Fibroblast of lung (primary cell): ENCODE data around the gene DUOX2. TPM values are rescaled to one million over a fixed set of nuclear protein-coding genes. Genes with fewer than 3 reads are reported as not detected.

Experiments
- DNase-seq, 2 donors: peaks; one replicate each; pipeline versions ENCODE4 v3.0.0 to v3.0.0-alpha.2; 2010; ENCODE audit warnings: low read depth in 2 of 2
- H2AFZ ChIP-seq: 2 replicates; pipeline ENCODE4 v1.5.1; 2012; ENCODE audit warnings: low read length, control low read depth, inconsistent platforms
- H3K27ac ChIP-seq: 2 replicates; pipeline ENCODE4 v1.5.1; 2011; ENCODE audit warnings: low read length, control low read depth; ENCODE audit not compliant: insufficient read depth
- H3K27me3 ChIP-seq: 2 replicates; pipeline ENCODE4 v1.5.1; 2011; ENCODE audit warnings: mild to moderate bottlenecking, low read length; ENCODE audit not compliant: control insufficient read depth, insufficient read depth
- H3K36me3 ChIP-seq: 2 replicates; pipeline ENCODE4 v1.5.1; 2011; ENCODE audit warnings: low read length; ENCODE audit not compliant: control insufficient read depth, insufficient read depth
- H3K4me1 ChIP-seq: 2 replicates; pipeline ENCODE4 v1.5.1; 2011; ENCODE audit warnings: low read length; ENCODE audit not compliant: control insufficient read depth, insufficient read depth; ENCODE audit errors: extremely low read depth
- H3K4me2 ChIP-seq: 2 replicates; pipeline ENCODE4 v1.5.1; 2011; ENCODE audit warnings: low read length, control low read depth; ENCODE audit not compliant: insufficient read depth; ENCODE audit errors: extremely low read depth
- H3K4me3 ChIP-seq, 4 experiments: fragments of 200-600 bp in 1 of 4; sonication (generic) in 1 of 4; replicated peaks in 1 of 4; 2 replicates each; pipeline ENCODE4 v1.5.1; 2011 to 2016; ENCODE audit warnings: low read length in 4 of 4, low read depth in 3 of 4, mild to moderate bottlenecking in 3 of 4, control low read depth in 2 of 4, inconsistent platforms in 1 of 4, mixed read lengths in 1 of 4; ENCODE audit not compliant: insufficient read depth in 1 of 4; ENCODE audit errors: control extremely low read depth in 1 of 4
- H3K79me2 ChIP-seq: 2 replicates; pipeline ENCODE4 v1.5.1; 2012; ENCODE audit warnings: mild to moderate bottlenecking, low read length, inconsistent platforms; ENCODE audit not compliant: control insufficient read depth, insufficient read depth
- H3K9ac ChIP-seq: 2 replicates; pipeline ENCODE4 v1.5.1; 2011; ENCODE audit warnings: mild to moderate bottlenecking, low read length, control low read depth; ENCODE audit not compliant: insufficient read depth
- H3K9me3 ChIP-seq: 2 replicates; pipeline ENCODE4 v1.5.1; 2012; ENCODE audit warnings: low read depth, low read length; ENCODE audit not compliant: control insufficient read depth, insufficient read depth
- H4K20me1 ChIP-seq: 2 replicates; pipeline ENCODE4 v1.5.1; 2011; ENCODE audit warnings: low read length; ENCODE audit not compliant: control insufficient read depth, insufficient read depth; ENCODE audit errors: extremely low read depth
- CTCF ChIP-seq, 2 donors: IDR thresholded peaks in 1 of 2; conservative IDR thresholded peaks in 1 of 2; 1 replicate in 1 of 2; 2 replicates in 1 of 2; pipeline ENCODE4 v1.5.1; 2011 to 2012; ENCODE audit warnings: low read length in 2 of 2, control low read depth in 1 of 2, inconsistent platforms in 1 of 2, low read depth in 1 of 2, mild to moderate bottlenecking in 1 of 2
- EZH2 ChIP-seq: IDR thresholded peaks from 2 replicates; pipeline ENCODE4 v1.5.1; 2012; ENCODE audit warnings: low read length, control low read depth, mild to moderate bottlenecking; ENCODE audit errors: missing control alignments
- polyA plus RNA-seq, 2 donors: library from polyadenylated mRNA; depleted of rRNA in 1 of 2; stranded (reverse) in 1 of 2; unstranded in 1 of 2; fragments of >200 nt; gene quantifications; 2 replicates each; pipeline ENCODE4 v1.2.1, GENCODE V29; 2011 to 2012; ENCODE audit warnings: missing spikeins in 1 of 2
- total RNA-seq: library from RNA; depleted of rRNA; stranded (reverse); fragments of >200 nt; gene quantifications from 2 replicates; pipeline ENCODE4 v1.2.1, GENCODE V29; 2014

The DUOX2 gene
- total and polyA plus RNA-seq, 2 donors (not counting 1 experiment from before 2014, with no cell fraction given), result not detected

- H3K4me1 ChIP-seq, result no peaks in the 10 kb centered on the region
- DNase-seq, result no peak
- no peak overlapping the region for H3K4me3 ChIP-seq
- H3K79me2 ChIP-seq, result no peaks in the 10 kb centered on the region
- TF ChIP-seq EZH2 (no peak), CTCF (conservative IDR thresholded peaks at IDR 0.05 in 1 of 2, IDR thresholded peaks at IDR 0.05 in 1 of 2; ENCODE audit: low read depth in 1 of 2, low read length in 2 of 2) (no peak)
- no peaks in the 10 kb centered on the region for H3K9me3 ChIP-seq
- H3K4me2 ChIP-seq, result no peak overlapping the region
- H3K27me3 ChIP-seq, result peaks cover 8% of the 10 kb centered on the region
- H2AFZ ChIP-seq, result no peak overlapping the region
- no peaks in the 10 kb centered on the region for H4K20me1 ChIP-seq
- H3K36me3 ChIP-seq, result no peaks in the 10 kb centered on the region
- no peak overlapping the region for H3K9ac ChIP-seq
- no peak overlapping the region for H3K27ac ChIP-seq
These were observed 14.3 kb downstream of the DUOX2 start for GRCh38 chr15:45099549-45100165.

GRCh38 chr15:45097466-45097865 is 16.5 kb downstream of the DUOX2 start:
- Histone ChIP-seq H3K4me1 (no peaks in the 10 kb centered on the region), H3K9me3 (no peaks in the 10 kb centered on the region), H3K27me3 (peaks cover 8% of the 10 kb centered on the region), H4K20me1 (no peaks in the 10 kb centered on the region), H2AFZ (no peak overlapping the region), H3K27ac (no peak overlapping the region), H3K9ac (no peak overlapping the region), H3K4me3 (no peak overlapping the region), H3K36me3 (no peaks in the 10 kb centered on the region), H3K4me2 (no peak overlapping the region), H3K79me2 (no peaks in the 10 kb centered on the region)
- TF ChIP-seq CTCF (conservative IDR thresholded peaks at IDR 0.05 in 1 of 2, IDR thresholded peaks at IDR 0.05 in 1 of 2; ENCODE audit: low read depth in 1 of 2, low read length in 2 of 2) (no peak), EZH2 (no peak)
- DNase-seq, result no peak

GRCh38 chr15:45095661-45096060 is 18.3 kb downstream of the DUOX2 start:
- Histone ChIP-seq H2AFZ (no peak overlapping the region), H4K20me1 (no peaks in the 10 kb centered on the region), H3K27me3 (peaks cover 3% of the 10 kb centered on the region), H3K79me2 (no peaks in the 10 kb centered on the region), H3K27ac (no peak overlapping the region), H3K9me3 (no peaks in the 10 kb centered on the region), H3K4me3 (no peak overlapping the region), H3K4me2 (no peak overlapping the region), H3K36me3 (no peaks in the 10 kb centered on the region), H3K4me1 (no peaks in the 10 kb centered on the region), H3K9ac (no peak overlapping the region)
- DNase-seq, result no peak
- TF ChIP-seq EZH2 (no peak), CTCF (conservative IDR thresholded peaks at IDR 0.05 in 1 of 2, IDR thresholded peaks at IDR 0.05 in 1 of 2; ENCODE audit: low read depth in 1 of 2, low read length in 2 of 2) (no peak)
